K562 (cell line): ENCODE results near the gene ZFP3. TPM values are rescaled to one million over a fixed set of nuclear protein-coding genes. Genes with fewer than 3 reads are reported as not detected.

Source experiments
- ATAC-seq: fragments of 200-7000 bp; cut with Tn5 transposase; 3 replicates; pipeline ENCODE4 v1.9.1; 2020; ENCODE audit warnings: moderate library complexity
- BruUV-seq: library from RNA; stranded (reverse); fragments of 400-500 nt; replicated peaks from 2 replicates; lab custom pipeline; 2021; lab: Mats Ljungman, UMichigan
- CTCF ChIA-PET: fragments of 300-600 bp; formaldehyde crosslinking; extraction: SDS; loops from one replicate; lab custom pipeline; 2021; ENCODE audit warnings: low intra/inter-chr PET ratio; lab: Yijun Ruan, JAX
- POLR2A ChIA-PET: fragments of 300-600, 350-650 bp; sonication (Branson Sonifier 250); formaldehyde crosslinking; extraction: SDS; loops from one replicate; lab custom pipeline; 2021; ENCODE audit warnings: antibody characterized with exemption, inconsistent platforms; lab: Yijun Ruan, JAX
- DNase-seq, 4 experiments: peaks; one replicate each; pipeline versions ENCODE4 v3.0.0 to v3.0.0-alpha.2; 2011 to 2018; ENCODE audit warnings: low spot score in 3 of 4, mixed read lengths in 3 of 4; ENCODE audit errors: extremely low read depth in 1 of 4
- FAIRE-seq: peaks from 2 replicates; lab custom pipeline; 2011; peaks lifted over from hg19 to GRCh38; lab: Jason Lieb, UNC
- H2AFZ ChIP-seq: 2 replicates; pipeline ENCODE4 v1.6.0; 2011; ENCODE audit warnings: low read depth, low read length, control low read depth, inconsistent platforms
- H3K27ac ChIP-seq: fragments of 200-600 bp; 3 replicates; pipeline ENCODE4 v1.8.0; 2011; ENCODE audit warnings: low read depth, mild to moderate bottlenecking, control low read depth, inconsistent platforms, low read length, moderate library complexity, mixed read lengths; ENCODE audit errors: extremely low read depth
- H3K27me3 ChIP-seq, 2 experiments: fragments of 300-600 bp in 1 of 2; 2 replicates in 1 of 2; 3 replicates in 1 of 2; pipeline versions ENCODE4 v1.6.0 to v1.8.0; 2011; ENCODE audit warnings: inconsistent platforms in 2 of 2, low read length in 2 of 2, mild to moderate bottlenecking in 1 of 2, mixed read lengths in 1 of 2, moderate library complexity in 1 of 2; ENCODE audit not compliant: control insufficient read depth in 2 of 2, insufficient read depth in 2 of 2
- H3K36me3 ChIP-seq: fragments of 300-600 bp; 3 replicates; pipeline ENCODE4 v1.8.0; 2011; ENCODE audit warnings: mild to moderate bottlenecking, low read length, inconsistent platforms; ENCODE audit not compliant: control insufficient read depth, insufficient read depth
- H3K4me1 ChIP-seq, 2 experiments: fragments of 200-600 bp in 1 of 2; replicated peaks in 1 of 2; 2 replicates in 1 of 2; 3 replicates in 1 of 2; pipeline versions ENCODE4 v1.5.1 to v1.8.0; 2011; ENCODE audit warnings: inconsistent platforms in 2 of 2, low read length in 2 of 2, mild to moderate bottlenecking in 1 of 2, mixed read lengths in 1 of 2, moderate library complexity in 1 of 2; ENCODE audit not compliant: control insufficient read depth in 2 of 2, insufficient read depth in 2 of 2
- H3K4me2 ChIP-seq: 2 replicates; pipeline ENCODE4 v1.6.1; 2011; ENCODE audit warnings: low read length, control low read depth, inconsistent platforms, mixed read lengths; ENCODE audit not compliant: insufficient read depth
- H3K4me3 ChIP-seq: fragments of 200-600 bp; sonication (generic), shearing (Covaris generic); 2 replicates; pipeline ENCODE4 v1.5.1; 2016; ENCODE audit warnings: control low read depth, inconsistent platforms
- H3K79me2 ChIP-seq: fragments of 200-600 bp; 3 replicates; pipeline ENCODE4 v1.8.0; 2011; ENCODE audit warnings: low read length, inconsistent platforms; ENCODE audit not compliant: control insufficient read depth, insufficient read depth
- H3K9ac ChIP-seq, 2 experiments: 2 replicates each; pipeline versions ENCODE4 v1.6.0 to v1.6.1; 2011; ENCODE audit warnings: low read depth in 2 of 2, low read length in 2 of 2, control low read depth in 1 of 2, inconsistent platforms in 1 of 2, mild to moderate bottlenecking in 1 of 2, mixed read lengths in 1 of 2; ENCODE audit not compliant: insufficient read depth in 1 of 2
- H3K9me1 ChIP-seq: one replicate; pipeline ENCODE4 v1.6.0; 2011; ENCODE audit warnings: inconsistent platforms, mild to moderate bottlenecking, low read length, moderate library complexity; ENCODE audit not compliant: control insufficient read depth, insufficient read depth
- H3K9me3 ChIP-seq: replicated peaks from 2 replicates; pipeline ENCODE4 v1.5.1; 2011; ENCODE audit warnings: low read depth, low read length, inconsistent platforms; ENCODE audit not compliant: control insufficient read depth, insufficient read depth
- H4K20me1 ChIP-seq: replicated peaks from 2 replicates; pipeline ENCODE4 v1.6.1; 2011; ENCODE audit warnings: low read length, inconsistent platforms, mixed read lengths; ENCODE audit not compliant: control insufficient read depth, insufficient read depth
- CBX5 ChIP-seq: IDR thresholded peaks from 2 replicates; pipeline ENCODE4 v1.6.1; 2014; ENCODE audit warnings: low read depth, borderline replicate concordance
- DDX20 ChIP-seq: fragments of 450-650 bp; IDR thresholded peaks from 2 replicates; pipeline ENCODE4 v1.6.1; 2016; ENCODE audit warnings: missing genetic modification characterization, low read depth, mild to moderate bottlenecking, missing compliant biosample characterization, moderate library complexity
- HOMEZ ChIP-seq: fragments of 250-450 bp; sonication (Bioruptor Pico); IDR thresholded peaks from 2 replicates; pipeline ENCODE4 v1.4.0; 2020; ENCODE audit warnings: mild to moderate bottlenecking, moderate library complexity
- HOXB6 ChIP-seq: fragments of 250-450 bp; sonication (Bioruptor Pico); IDR thresholded peaks from 2 replicates; pipeline ENCODE4 v1.5.1; 2022; ENCODE audit warnings: mild to moderate bottlenecking, borderline replicate concordance
- NFATC3 ChIP-seq: fragments of 450-650 bp; IDR thresholded peaks from 2 replicates; pipeline ENCODE4 v1.6.1; 2017; ENCODE audit warnings: mild to moderate bottlenecking
- PHF21A ChIP-seq: fragments of 450-650 bp; IDR thresholded peaks from 2 replicates; pipeline ENCODE4 v1.6.1; 2017; ENCODE audit warnings: low read depth, borderline replicate concordance
- POLR2A ChIP-seq: fragments of 450-650 bp; conservative IDR thresholded peaks from 2 replicates; pipeline ENCODE4 v1.6.1; 2016
- POLR2AphosphoS2 ChIP-seq: IDR thresholded peaks from 2 replicates; pipeline ENCODE4 v1.6.1; 2012; ENCODE audit warnings: low read length, improper control_type of control experiment
- ZFP36 ChIP-seq: fragments of 150-350 bp; IDR thresholded peaks from 2 replicates; pipeline ENCODE4 v1.6.1; 2018; ENCODE audit warnings: low read length, low read depth; ENCODE audit not compliant: partially characterized antibody
- ZNF174 ChIP-seq: fragments of 250-450 bp; sonication (Bioruptor Pico); IDR thresholded peaks from 2 replicates; pipeline ENCODE4 v1.4.0; 2020; ENCODE audit warnings: mild to moderate bottlenecking
- WGBS: fragments of 100-300 bp; shearing (Covaris generic); methylation state at CpG from one replicate; pipeline ENCODE4 v1.1.6; 2016; ENCODE audit warnings: low coverage, mixed read lengths; ENCODE audit not compliant: insufficient coverage; ENCODE audit errors: missing lambda C conversion rate; 5-methylcytosine and 5-hydroxymethylcytosine counted together
- in situ Hi-C: fragments of 300-500 bp; cut with MboI; formaldehyde crosslinking; loops from 4 replicates; pipeline ENCODE4 v1.15.0; 2018; ENCODE audit warnings: inconsistent platforms, mixed read lengths
- intact Hi-C: fragments of 100-400 bp; cut with micrococcal nuclease; formaldehyde crosslinking; loops from 2 replicates; pipeline ENCODE4 v1.14.2; 2022
- polyA plus RNA-seq, 8 experiments: library from polyadenylated mRNA; depleted of rRNA in 4 of 8; stranded (reverse) in 5 of 8; unstranded in 3 of 8; fragments of >200 nt; fragmentation: Nextera tagmentation in 2 of 8; fragmentation: Illumina TruSeq in 1 of 8; extraction: Ambion mirVana in 2 of 8; extraction: Trizol in 1 of 8; gene quantifications; 2 replicates each; pipeline versions ENCODE4 v1.2.1 to v1.2.3, GENCODE V29; 2011 to 2014; ENCODE audit warnings: inconsistent platforms in 1 of 8, missing spikeins in 1 of 8
- total RNA-seq, 7 experiments: library from RNA; depleted of rRNA in 6 of 7; stranded (reverse); fragments of >200 nt in 6 of 7; fragmentation: Illumina TruSeq in 2 of 7; extraction: Trizol in 2 of 7; gene quantifications; 2 replicates each; pipeline versions ENCODE4 v1.2.1 to v1.2.3, GENCODE V29; 2011 to 2021; ENCODE audit warnings: low replicate concordance in 1 of 7
- TF ChIP-seq, protein P1 (sequence below): fragments of 250-450 bp; sonication (Bioruptor Pico); IDR thresholded peaks from 2 replicates; pipeline ENCODE4 v1.8.0; 2022; ENCODE audit warnings: moderate library complexity, mild to moderate bottlenecking, inconsistent platforms
- TF ChIP-seq, protein P2 (sequence below): fragments of 450-650 bp; IDR thresholded peaks from 2 replicates; pipeline ENCODE4 v1.6.1; 2017; ENCODE audit warnings: antibody characterized with exemption
- TF ChIP-seq, protein P3 (sequence below): fragments of 250-450 bp; sonication (Bioruptor Pico); IDR thresholded peaks from 2 replicates; pipeline ENCODE4 v1.4.0; 2020

The ZFP3 gene
- total and polyA plus RNA-seq, 9 of the 15 experiments (the other 6 are each of a cell fraction or from before 2014, with no cell fraction given), result 0.04 TPM; not detected in 8

- H3K4me3 ChIP-seq, result no peak overlapping the region
- H3K9ac ChIP-seq, result no peak overlapping the region
- DNase-seq (no peak), FAIRE-seq (no peak), ATAC-seq (no peak)
- CTCF ChIA-PET, result no interaction called here
- in situ Hi-C loops (no loop called here), intact Hi-C loops (no loop called here)
- H3K9me1 ChIP-seq, result no peaks in the 10 kb centered on the region
- no peak overlapping the region for H3K4me2 ChIP-seq
- H2AFZ ChIP-seq, result no peak overlapping the region
- POLR2A ChIA-PET, result no interaction called here
- 44% methylated on average over 10 of the region's 14 CpGs for WGBS
- H4K20me1 ChIP-seq, result no peaks in the 10 kb centered on the region
- H3K9me3 ChIP-seq, result no peaks in the 10 kb centered on the region
- no peaks in the 10 kb centered on the region for H3K36me3 ChIP-seq
- H3K79me2 ChIP-seq, result no peaks in the 10 kb centered on the region
- no peak overlapping the region for H3K27ac ChIP-seq
- no peaks in the 10 kb centered on the region; a peak in 1 of 5 replicates for H3K27me3 ChIP-seq
- H3K4me1 ChIP-seq, result peaks cover 0 to 6% of the 10 kb centered on the region in 2 experiments; a peak in 3 of 5 replicates
- BruUV-seq, result no TSS peak
- no peak for TF ChIP-seq NFATC3
- no peak for TF ChIP-seq CBX5
- TF ChIP-seq POLR2A, result no peak
- TF ChIP-seq, protein P1, sequence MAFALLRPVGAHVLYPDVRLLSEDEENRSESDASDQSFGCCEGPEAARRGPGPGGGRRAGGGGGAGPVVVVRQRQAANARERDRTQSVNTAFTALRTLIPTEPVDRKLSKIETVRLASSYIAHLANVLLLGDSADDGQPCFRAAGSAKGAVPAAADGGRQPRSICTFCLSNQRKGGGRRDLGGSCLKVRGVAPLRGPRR (CRISPR knock-in tag), result no peak
- TF ChIP-seq ZNF174 (CRISPR knock-in tag), result no peak
- TF ChIP-seq, protein P2, sequence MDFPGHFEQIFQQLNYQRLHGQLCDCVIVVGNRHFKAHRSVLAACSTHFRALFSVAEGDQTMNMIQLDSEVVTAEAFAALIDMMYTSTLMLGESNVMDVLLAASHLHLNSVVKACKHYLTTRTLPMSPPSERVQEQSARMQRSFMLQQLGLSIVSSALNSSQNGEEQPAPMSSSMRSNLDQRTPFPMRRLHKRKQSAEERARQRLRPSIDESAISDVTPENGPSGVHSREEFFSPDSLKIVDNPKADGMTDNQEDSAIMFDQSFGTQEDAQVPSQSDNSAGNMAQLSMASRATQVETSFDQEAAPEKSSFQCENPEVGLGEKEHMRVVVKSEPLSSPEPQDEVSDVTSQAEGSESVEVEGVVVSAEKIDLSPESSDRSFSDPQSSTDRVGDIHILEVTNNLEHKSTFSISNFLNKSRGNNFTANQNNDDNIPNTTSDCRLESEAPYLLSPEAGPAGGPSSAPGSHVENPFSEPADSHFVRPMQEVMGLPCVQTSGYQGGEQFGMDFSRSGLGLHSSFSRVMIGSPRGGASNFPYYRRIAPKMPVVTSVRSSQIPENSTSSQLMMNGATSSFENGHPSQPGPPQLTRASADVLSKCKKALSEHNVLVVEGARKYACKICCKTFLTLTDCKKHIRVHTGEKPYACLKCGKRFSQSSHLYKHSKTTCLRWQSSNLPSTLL, result no peak
- TF ChIP-seq ZFP36, result no peak
- no peak for TF ChIP-seq DDX20 (tag)
- TF ChIP-seq PHF21A, result no peak
- TF ChIP-seq POLR2AphosphoS2, result no peak
- TF ChIP-seq, protein P3, sequence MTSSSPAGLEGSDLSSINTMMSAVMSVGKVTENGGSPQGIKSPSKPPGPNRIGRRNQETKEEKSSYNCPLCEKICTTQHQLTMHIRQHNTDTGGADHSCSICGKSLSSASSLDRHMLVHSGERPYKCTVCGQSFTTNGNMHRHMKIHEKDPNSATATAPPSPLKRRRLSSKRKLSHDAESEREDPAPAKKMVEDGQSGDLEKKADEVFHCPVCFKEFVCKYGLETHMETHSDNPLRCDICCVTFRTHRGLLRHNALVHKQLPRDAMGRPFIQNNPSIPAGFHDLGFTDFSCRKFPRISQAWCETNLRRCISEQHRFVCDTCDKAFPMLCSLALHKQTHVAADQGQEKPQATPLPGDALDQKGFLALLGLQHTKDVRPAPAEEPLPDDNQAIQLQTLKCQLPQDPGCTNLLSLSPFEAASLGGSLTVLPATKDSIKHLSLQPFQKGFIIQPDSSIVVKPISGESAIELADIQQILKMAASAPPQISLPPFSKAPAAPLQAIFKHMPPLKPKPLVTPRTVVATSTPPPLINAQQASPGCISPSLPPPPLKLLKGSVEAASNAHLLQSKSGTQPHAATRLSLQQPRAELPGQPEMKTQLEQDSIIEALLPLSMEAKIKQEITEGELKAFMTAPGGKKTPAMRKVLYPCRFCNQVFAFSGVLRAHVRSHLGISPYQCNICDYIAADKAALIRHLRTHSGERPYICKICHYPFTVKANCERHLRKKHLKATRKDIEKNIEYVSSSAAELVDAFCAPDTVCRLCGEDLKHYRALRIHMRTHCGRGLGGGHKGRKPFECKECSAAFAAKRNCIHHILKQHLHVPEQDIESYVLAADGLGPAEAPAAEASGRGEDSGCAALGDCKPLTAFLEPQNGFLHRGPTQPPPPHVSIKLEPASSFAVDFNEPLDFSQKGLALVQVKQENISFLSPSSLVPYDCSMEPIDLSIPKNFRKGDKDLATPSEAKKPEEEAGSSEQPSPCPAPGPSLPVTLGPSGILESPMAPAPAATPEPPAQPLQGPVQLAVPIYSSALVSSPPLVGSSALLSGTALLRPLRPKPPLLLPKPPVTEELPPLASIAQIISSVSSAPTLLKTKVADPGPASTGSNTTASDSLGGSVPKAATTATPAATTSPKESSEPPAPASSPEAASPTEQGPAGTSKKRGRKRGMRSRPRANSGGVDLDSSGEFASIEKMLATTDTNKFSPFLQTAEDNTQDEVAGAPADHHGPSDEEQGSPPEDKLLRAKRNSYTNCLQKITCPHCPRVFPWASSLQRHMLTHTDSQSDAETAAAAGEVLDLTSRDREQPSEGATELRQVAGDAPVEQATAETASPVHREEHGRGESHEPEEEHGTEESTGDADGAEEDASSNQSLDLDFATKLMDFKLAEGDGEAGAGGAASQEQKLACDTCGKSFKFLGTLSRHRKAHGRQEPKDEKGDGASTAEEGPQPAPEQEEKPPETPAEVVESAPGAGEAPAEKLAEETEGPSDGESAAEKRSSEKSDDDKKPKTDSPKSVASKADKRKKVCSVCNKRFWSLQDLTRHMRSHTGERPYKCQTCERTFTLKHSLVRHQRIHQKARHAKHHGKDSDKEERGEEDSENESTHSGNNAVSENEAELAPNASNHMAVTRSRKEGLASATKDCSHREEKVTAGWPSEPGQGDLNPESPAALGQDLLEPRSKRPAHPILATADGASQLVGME (CRISPR knock-in tag), result no peak
- no peak for TF ChIP-seq HOXB6 (CRISPR knock-in tag)
- TF ChIP-seq HOMEZ (CRISPR knock-in tag), result no peak
Observed at GRCh38 chr17:5034651-5035050, 43.6 kb upstream of the ZFP3 start.
